H1 (cell line): ENCODE data around the gene ZNF672.

ENCODE experiments used
- BRCA1 ChIP-seq: IDR thresholded peaks from 2 replicates; pipeline ENCODE4 v1.6.1; 2012; ENCODE audit warnings: low read depth, low read length, improper control_type of control experiment
- CREB1 ChIP-seq: IDR thresholded peaks from 2 replicates; pipeline ENCODE4 v1.6.1; 2012; ENCODE audit warnings: inconsistent platforms
- EP300 ChIP-seq, 2 experiments: IDR thresholded peaks; 1 replicate in 1 of 2; 2 replicates in 1 of 2; pipeline ENCODE4 v1.6.1; 2011 to 2012; ENCODE audit warnings: low read depth in 2 of 2, low read length in 2 of 2, mild to moderate bottlenecking in 2 of 2, borderline replicate concordance in 1 of 2, inconsistent platforms in 1 of 2, moderate library complexity in 1 of 2
- GABPA ChIP-seq: IDR thresholded peaks from 2 replicates; pipeline ENCODE4 v1.6.1; 2011; ENCODE audit warnings: mild to moderate bottlenecking, low read length, moderate library complexity, borderline replicate concordance; ENCODE audit not compliant: insufficient read depth
- MAFK ChIP-seq: IDR thresholded peaks from 2 replicates; pipeline ENCODE4 v1.6.1; 2012; ENCODE audit warnings: low read depth, mild to moderate bottlenecking, improper control_type of control experiment, low read length
- RBBP5 ChIP-seq: IDR thresholded peaks from 2 replicates; pipeline ENCODE4 v1.7.1; 2012; ENCODE audit warnings: low read depth, mild to moderate bottlenecking, inconsistent platforms, low read length, moderate library complexity, borderline replicate concordance
- RFX5 ChIP-seq: IDR thresholded peaks from 2 replicates; pipeline ENCODE4 v1.6.1; 2011; ENCODE audit warnings: low read depth, low read length, improper control_type of control experiment, borderline replicate concordance
- SIN3A ChIP-seq, 2 experiments: IDR thresholded peaks in 1 of 2; conservative IDR thresholded peaks in 1 of 2; 2 replicates each; pipeline ENCODE4 v1.6.1; 2011 to 2012; ENCODE audit warnings: low read length in 2 of 2, improper control_type of control experiment in 1 of 2, low read depth in 1 of 2, mild to moderate bottlenecking in 1 of 2
- SP1 ChIP-seq: IDR thresholded peaks from 2 replicates; pipeline ENCODE4 v1.6.1; 2011; ENCODE audit warnings: low read depth, low read length
- TF ChIP-seq, protein P1 (sequence below), 3 experiments: IDR thresholded peaks; 1 replicate in 2 of 3; 2 replicates in 1 of 3; pipeline versions ENCODE4 v1.5.1 to v1.6.1; 2011; ENCODE audit warnings: low read length in 3 of 3, mild to moderate bottlenecking in 3 of 3, inconsistent platforms in 2 of 3, low read depth in 1 of 3, moderate library complexity in 1 of 3; ENCODE audit not compliant: insufficient read depth in 1 of 3; ENCODE audit errors: control extremely low read depth in 1 of 3
- TF ChIP-seq, protein P2 (sequence below): IDR thresholded peaks from 2 replicates; pipeline ENCODE4 v1.6.1; 2012; ENCODE audit warnings: inconsistent platforms
- TF ChIP-seq, protein P3 (sequence below): IDR thresholded peaks from 2 replicates; pipeline ENCODE4 v1.6.1; 2011; ENCODE audit warnings: low read depth, mild to moderate bottlenecking, low read length; ENCODE audit not compliant: insufficient read depth
- TF ChIP-seq, protein P4 (sequence below): IDR thresholded peaks from 2 replicates; pipeline ENCODE4 v1.6.1; 2011; ENCODE audit warnings: low read length, improper control_type of control experiment

DNA sequence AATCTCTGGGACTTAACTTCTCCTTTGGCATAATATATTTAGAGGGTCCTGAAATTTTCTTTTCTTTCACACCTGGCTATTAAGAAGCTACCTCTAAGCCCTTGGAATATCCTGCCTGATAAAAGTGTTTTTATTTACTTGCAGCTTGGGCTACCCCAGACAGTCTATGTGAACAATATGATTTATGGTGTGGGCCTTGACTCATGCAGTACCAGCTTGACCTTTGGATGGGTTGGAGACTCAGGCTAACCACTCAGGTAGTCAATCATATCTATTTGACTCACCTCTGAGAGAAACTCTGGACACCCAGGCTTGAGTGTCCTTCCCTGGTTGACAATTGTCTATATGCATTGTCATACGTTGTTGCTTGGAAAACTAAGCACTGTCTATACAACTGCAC, 54.6 kb downstream of the ZNF672 start:
- no peak for TF ChIP-seq CREB1
- TF ChIP-seq, protein P1, sequence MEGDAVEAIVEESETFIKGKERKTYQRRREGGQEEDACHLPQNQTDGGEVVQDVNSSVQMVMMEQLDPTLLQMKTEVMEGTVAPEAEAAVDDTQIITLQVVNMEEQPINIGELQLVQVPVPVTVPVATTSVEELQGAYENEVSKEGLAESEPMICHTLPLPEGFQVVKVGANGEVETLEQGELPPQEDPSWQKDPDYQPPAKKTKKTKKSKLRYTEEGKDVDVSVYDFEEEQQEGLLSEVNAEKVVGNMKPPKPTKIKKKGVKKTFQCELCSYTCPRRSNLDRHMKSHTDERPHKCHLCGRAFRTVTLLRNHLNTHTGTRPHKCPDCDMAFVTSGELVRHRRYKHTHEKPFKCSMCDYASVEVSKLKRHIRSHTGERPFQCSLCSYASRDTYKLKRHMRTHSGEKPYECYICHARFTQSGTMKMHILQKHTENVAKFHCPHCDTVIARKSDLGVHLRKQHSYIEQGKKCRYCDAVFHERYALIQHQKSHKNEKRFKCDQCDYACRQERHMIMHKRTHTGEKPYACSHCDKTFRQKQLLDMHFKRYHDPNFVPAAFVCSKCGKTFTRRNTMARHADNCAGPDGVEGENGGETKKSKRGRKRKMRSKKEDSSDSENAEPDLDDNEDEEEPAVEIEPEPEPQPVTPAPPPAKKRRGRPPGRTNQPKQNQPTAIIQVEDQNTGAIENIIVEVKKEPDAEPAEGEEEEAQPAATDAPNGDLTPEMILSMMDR (IDR thresholded peaks at IDR 0.05; ENCODE audit: control extremely low read depth in 1 of 3, insufficient read depth in 1 of 3, low read depth in 1 of 3, low read length in 3 of 3), result no peak
- no peak for TF ChIP-seq RFX5
- no peak for TF ChIP-seq SP1
- TF ChIP-seq SIN3A (conservative IDR thresholded peaks at IDR 0.05 in 1 of 2, IDR thresholded peaks at IDR 0.05 in 1 of 2; ENCODE audit: low read depth in 1 of 2, low read length in 2 of 2), result no peak
- TF ChIP-seq GABPA, result no peak
- TF ChIP-seq RBBP5, result no peak
- TF ChIP-seq, protein P2, sequence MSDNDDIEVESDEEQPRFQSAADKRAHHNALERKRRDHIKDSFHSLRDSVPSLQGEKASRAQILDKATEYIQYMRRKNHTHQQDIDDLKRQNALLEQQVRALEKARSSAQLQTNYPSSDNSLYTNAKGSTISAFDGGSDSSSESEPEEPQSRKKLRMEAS, result no peak
- TF ChIP-seq MAFK, result no peak
- no peak for TF ChIP-seq EP300 (IDR thresholded peaks at IDR 0.05; ENCODE audit: borderline replicate concordance in 1 of 2, low read depth in 2 of 2, low read length in 2 of 2)
- TF ChIP-seq, protein P3, sequence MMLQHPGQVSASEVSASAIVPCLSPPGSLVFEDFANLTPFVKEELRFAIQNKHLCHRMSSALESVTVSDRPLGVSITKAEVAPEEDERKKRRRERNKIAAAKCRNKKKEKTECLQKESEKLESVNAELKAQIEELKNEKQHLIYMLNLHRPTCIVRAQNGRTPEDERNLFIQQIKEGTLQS, result no peak
- TF ChIP-seq BRCA1, result no peak
- TF ChIP-seq, protein P4, sequence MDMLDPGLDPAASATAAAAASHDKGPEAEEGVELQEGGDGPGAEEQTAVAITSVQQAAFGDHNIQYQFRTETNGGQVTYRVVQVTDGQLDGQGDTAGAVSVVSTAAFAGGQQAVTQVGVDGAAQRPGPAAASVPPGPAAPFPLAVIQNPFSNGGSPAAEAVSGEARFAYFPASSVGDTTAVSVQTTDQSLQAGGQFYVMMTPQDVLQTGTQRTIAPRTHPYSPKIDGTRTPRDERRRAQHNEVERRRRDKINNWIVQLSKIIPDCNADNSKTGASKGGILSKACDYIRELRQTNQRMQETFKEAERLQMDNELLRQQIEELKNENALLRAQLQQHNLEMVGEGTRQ, result no peak
